GM12801 (cell line): ENCODE measurements around the gene CYP2E1.

Experiments
- TF ChIP-seq, protein P1 (sequence below): IDR thresholded peaks from one replicate; pipeline ENCODE4 v1.5.1; 2011; ENCODE audit warnings: control low read depth; ENCODE audit not compliant: insufficient read length; ENCODE audit errors: extremely low read depth

CYP2E1 gene

DNA sequence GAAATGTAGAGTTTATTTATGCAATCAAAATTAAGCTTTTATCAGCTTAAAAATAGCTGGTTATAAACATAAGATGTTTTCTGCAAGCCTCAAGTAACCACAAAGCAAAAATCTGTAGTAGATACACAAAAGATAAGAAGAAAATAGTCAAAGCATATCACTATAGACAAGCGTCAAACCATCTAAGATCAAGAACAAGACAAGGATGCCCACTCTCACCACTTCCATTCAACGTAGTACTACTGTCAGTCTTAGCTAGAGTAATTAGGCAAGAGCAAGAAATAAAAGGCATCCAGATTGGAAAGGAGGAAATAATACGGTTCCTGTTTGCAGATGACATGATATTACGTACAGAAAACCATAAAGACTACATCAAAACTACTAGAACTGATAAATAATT lies 17.5 kb upstream of the CYP2E1 start:
- TF ChIP-seq, protein P1, sequence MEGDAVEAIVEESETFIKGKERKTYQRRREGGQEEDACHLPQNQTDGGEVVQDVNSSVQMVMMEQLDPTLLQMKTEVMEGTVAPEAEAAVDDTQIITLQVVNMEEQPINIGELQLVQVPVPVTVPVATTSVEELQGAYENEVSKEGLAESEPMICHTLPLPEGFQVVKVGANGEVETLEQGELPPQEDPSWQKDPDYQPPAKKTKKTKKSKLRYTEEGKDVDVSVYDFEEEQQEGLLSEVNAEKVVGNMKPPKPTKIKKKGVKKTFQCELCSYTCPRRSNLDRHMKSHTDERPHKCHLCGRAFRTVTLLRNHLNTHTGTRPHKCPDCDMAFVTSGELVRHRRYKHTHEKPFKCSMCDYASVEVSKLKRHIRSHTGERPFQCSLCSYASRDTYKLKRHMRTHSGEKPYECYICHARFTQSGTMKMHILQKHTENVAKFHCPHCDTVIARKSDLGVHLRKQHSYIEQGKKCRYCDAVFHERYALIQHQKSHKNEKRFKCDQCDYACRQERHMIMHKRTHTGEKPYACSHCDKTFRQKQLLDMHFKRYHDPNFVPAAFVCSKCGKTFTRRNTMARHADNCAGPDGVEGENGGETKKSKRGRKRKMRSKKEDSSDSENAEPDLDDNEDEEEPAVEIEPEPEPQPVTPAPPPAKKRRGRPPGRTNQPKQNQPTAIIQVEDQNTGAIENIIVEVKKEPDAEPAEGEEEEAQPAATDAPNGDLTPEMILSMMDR = no peak

- TF ChIP-seq, protein P1 = no peak
Observed at GRCh38 chr10:133511408-133511807, 15.8 kb upstream of the CYP2E1 start.

DNA sequence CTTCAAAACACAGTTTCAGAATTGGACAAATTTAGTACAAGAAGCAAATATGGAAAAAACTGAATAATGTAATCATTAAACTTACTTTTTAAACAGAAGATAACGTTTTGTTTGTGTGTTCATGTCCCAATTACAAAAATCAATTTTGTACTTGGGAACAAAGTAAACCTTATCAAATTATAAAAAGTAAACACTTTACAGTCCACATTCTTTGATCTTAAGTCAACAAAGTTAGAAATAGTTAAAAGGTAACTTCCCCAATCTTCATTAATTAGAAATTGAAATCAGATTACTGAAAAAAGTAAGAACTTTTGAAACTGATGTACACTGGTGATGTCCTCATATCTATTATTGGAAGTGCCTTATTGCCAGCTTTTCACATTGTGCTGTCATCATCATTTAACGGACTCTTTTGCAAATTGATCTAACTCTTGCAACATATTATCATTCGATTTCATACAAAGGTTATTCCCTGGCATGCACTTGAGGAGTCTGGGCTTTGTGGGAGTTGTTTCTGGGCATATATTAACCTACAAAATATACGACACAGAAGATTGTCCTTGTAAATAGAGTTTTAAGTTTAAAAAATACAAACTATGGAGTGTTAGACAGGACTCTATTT lies 15.1 kb upstream of the CYP2E1 start:
- TF ChIP-seq, protein P1 = no peak

DNA sequence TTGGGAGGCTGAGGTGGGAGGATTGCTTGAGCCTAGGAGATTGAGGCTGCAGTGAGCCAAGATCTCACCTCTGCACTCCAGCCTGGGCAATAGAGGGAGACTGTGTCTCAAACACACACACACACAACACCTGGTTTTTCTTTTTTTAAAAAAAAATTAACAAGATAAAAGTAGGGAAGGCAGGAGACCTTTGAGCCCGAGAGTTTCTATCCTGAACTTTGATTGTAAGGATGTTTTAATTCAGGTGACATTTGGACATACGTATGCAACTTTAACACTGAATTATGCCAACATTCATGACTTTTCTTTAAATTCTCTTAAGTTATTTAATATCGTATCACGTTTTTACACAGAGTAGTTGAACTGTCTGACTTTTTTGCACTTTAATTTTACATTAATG lies 11.7 kb upstream of the CYP2E1 start:
- TF ChIP-seq, protein P1 = no peak

GRCh38 chr10:133516057-133516456 lies 11.1 kb upstream of the CYP2E1 start:
- TF ChIP-seq, protein P1 = no peak

DNA sequence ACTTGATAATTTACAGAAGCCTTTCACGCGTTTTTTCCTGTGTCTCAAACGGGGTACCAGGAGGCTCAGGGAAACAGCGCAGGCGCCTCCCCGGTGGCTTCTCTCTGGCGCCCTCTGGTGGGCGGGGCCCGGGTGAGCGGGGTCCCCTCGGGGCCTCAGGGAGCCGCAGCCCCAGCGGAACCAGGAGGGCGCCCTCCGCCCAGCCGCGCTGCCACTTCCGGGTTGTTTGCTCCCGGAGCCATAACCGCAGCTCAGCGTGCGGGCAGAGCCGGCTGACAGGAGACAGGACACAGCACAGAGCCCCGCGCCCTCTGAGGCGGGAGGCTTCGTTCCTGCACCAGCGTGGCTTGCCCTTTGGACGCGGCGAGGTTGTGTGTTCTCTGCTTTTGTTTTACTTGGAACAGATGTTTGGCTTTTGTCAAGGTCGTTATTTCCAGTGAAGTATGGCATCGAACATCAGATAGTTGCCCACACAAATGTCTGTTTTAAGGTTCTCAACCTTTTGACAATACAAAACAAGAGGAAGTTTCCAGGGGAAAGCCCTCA lies 6.9 kb upstream of the CYP2E1 start:
- TF ChIP-seq, protein P1 = no peak

DNA sequence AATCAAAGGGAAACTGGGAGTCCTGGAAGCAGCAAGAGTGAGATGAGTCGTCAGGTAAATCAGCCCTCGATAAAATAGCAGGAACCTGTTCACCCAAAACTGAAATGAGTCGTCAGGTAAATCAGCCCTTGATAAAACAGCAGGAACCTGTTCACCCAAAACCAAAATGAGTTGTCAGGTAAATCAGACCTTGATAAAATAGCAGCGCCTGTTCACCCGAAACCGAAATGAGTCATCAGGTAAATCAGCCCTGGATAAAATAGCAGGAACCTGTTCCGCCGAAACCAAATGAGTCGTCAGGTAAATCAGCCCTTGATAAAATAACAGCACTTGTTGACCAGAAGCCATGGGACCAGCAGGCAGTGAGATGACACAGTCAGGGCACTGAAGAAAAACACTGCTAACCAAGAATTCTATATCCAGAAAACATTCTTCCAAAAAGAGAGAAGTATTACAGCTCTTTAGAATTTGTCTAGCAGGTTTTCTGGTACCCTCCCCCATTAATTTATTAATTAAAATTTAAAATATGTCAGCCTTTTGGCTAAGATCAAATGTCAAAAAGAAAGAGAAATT lies 3.4 kb upstream of the CYP2E1 start:
- TF ChIP-seq, protein P1 = no peak
